ENCODE measurements around the gene CELSR1.

CELSR1 gene

GRCh38 chr22:46534901-46535630 lies 2.4 kb downstream of the CELSR1 start:
- no peak for DNase-seq (ENCODE audit: insufficient read length, low spot score)
- TF ChIP-seq CTCF (IDR thresholded peaks at IDR 0.05; ENCODE audit: insufficient read depth, missing control alignments): no peak
- no peak for FAIRE-seq

GRCh38 chr22:46534177-46534776 lies 3.1 kb downstream of the CELSR1 start:
- FAIRE-seq: no peak
- no peak for TF ChIP-seq CTCF (IDR thresholded peaks at IDR 0.05; ENCODE audit: insufficient read depth, missing control alignments)
- no peak for DNase-seq (ENCODE audit: insufficient read length, low spot score)

- DNase-seq (ENCODE audit: insufficient read length, low spot score): no peak
- no peak for TF ChIP-seq CTCF (IDR thresholded peaks at IDR 0.05; ENCODE audit: insufficient read depth, missing control alignments)
- no peak for FAIRE-seq
Measured at GRCh38 chr22:46533070-46533833, 4.2 kb downstream of the CELSR1 start.

GRCh38 chr22:46532416-46532815 lies 5.0 kb downstream of the CELSR1 start:
- DNase-seq (ENCODE audit: insufficient read length, low spot score) (no peak), FAIRE-seq (no peak)
- no peak for TF ChIP-seq CTCF (IDR thresholded peaks at IDR 0.05; ENCODE audit: insufficient read depth, missing control alignments)

- no peak for TF ChIP-seq CTCF (IDR thresholded peaks at IDR 0.05; ENCODE audit: insufficient read depth, missing control alignments)
- DNase-seq (ENCODE audit: insufficient read length, low spot score) (no peak), FAIRE-seq (no peak)
Measured at GRCh38 chr22:46531581-46532175, 5.7 kb downstream of the CELSR1 start.

GRCh38 chr22:46528121-46528610 lies 9.3 kb downstream of the CELSR1 start:
- FAIRE-seq (no peak), DNase-seq (ENCODE audit: insufficient read length, low spot score) (no peak)
- no peak for TF ChIP-seq CTCF (IDR thresholded peaks at IDR 0.05; ENCODE audit: insufficient read depth, missing control alignments)
